Right cardiac atrium (tissue), 5 donors: ENCODE data around the gene KRTAP10-12. TPM values are rescaled to one million over a fixed set of nuclear protein-coding genes. Genes with fewer than 3 reads are reported as not detected.
A peak's percentile ranks its signal among the peaks of the same experiment; 100 is the strongest.

Experiments used
- ATAC-seq, 2 donors: fragments of 200-7000 bp; cut with Tn5 transposase; one replicate each; pipeline versions ENCODE4 v1.8.0 to v1.9.1; 2020; ENCODE audit warnings: moderate library complexity in 2 of 2, mild to moderate bottlenecking in 1 of 2
- DNase-seq, 3 donors: peaks; one replicate each; pipeline ENCODE4 v3.0.0-alpha.2; 2020
- H3K27ac ChIP-seq: one replicate; pipeline ENCODE4 v1.5.1; 2013; ENCODE audit warnings: mild to moderate bottlenecking, low read length, control low read depth, moderate library complexity
- H3K27me3 ChIP-seq: one replicate; pipeline ENCODE4 v1.6.1; 2013; ENCODE audit not compliant: control insufficient read depth, insufficient read depth
- H3K4me1 ChIP-seq: one replicate; pipeline ENCODE4 v1.6.1; 2013; ENCODE audit warnings: low read length; ENCODE audit not compliant: control insufficient read depth, insufficient read depth
- H3K4me3 ChIP-seq: one replicate; pipeline ENCODE4 v1.5.1; 2013; ENCODE audit warnings: low read length, control low read depth
- H3K9me3 ChIP-seq: one replicate; pipeline ENCODE4 v1.6.1; 2013; ENCODE audit warnings: low read length; ENCODE audit not compliant: control insufficient read depth
- WGBS: extraction: QIAGEN DNeasy Blood & Tissue Kit; methylation state at CpG from one replicate; pipeline ENCODE4 v1.1.7; 2013; 5-methylcytosine and 5-hydroxymethylcytosine counted together
- intact Hi-C, 4 donors: fragments of 100-400 bp; cut with DNase I; formaldehyde crosslinking; loops; one replicate each; pipeline versions ENCODE4 v1.11.0 to v1.14.0; 2022 to 2023
- polyA plus RNA-seq: library from polyadenylated mRNA; stranded (reverse); fragments of 200-250 nt; gene quantifications from one replicate; pipeline ENCODE4 v1.2.3, GENCODE V29; 2013
- total RNA-seq, 4 donors: library from RNA; stranded (reverse); fragmentation: NEBNext Ultra II Directional; extraction: Animal tissue kit (Norgen Biotek cat#: 25700); gene quantifications; one replicate each; pipeline ENCODE4 v1.2.1, GENCODE V29; 2021
- donor health status: healthy with polysubstance abuse.
- donor health status: DM: no; HTN: yes; CAD: no.
- donor health status: DM: no; HTN: no; CAD: no.
- donor health status: DM: no; HTN: yes; CAD: no; lungs with severe emphysema.
- donor health status: DM: yes; HTN: yes; CAD: no.

The KRTAP10-12 gene
- total and polyA plus RNA-seq, 5 donors: not detected

DNA sequence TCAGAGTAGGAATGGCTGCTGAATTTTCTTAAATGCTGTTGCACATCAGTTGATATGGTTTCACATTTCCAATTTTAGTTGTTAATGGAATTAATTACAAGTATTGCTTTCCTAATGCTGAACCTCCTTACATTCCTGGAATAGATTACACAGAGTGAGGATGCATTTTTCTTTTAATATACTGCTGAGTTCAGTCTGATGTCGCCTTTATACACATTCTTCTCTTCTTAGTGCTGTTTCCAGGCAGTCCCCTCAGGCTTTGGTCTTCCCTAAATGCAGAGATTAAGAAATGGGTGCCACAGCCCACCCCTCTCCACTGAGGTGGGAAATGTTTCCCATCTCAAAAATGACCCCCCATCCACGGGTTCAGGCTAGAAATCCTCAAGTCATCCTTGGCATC, 21.1 kb downstream of the KRTAP10-12 start:
- no peaks in the 10 kb centered on the region for H3K4me1 ChIP-seq
- no peak overlapping the region for H3K27ac ChIP-seq
- H3K27me3 ChIP-seq: no peaks in the 10 kb centered on the region
- ATAC-seq (no peak), DNase-seq (no peak)
- no peaks in the 10 kb centered on the region for H3K9me3 ChIP-seq
- intact Hi-C loops: no loop called here
- WGBS: 49% methylated on average over 2 of the region's 2 CpGs
- H3K4me3 ChIP-seq: no peak overlapping the region

DNA sequence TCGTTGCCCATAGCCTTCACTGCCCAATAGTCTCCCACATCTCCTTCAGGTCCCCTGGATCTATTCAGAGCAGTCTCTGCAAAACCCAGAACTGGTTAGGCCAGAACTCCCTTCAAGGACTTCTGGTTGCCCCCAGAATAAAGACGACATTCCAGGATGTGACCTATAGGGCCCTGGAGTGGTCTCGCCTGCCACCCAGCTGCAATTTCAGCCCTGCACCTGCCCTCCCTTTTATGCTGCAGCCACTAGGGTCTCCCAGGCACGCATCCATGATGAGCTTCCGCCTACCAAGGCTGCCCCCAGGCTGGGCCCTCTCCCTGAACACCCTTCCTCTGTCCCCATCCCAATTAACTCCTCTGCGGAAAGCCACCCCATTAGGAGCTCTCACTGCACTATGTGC, 21.6 kb downstream of the KRTAP10-12 start:
- Histone ChIP-seq H3K27me3 (no peaks in the 10 kb centered on the region), H3K9me3 (no peaks in the 10 kb centered on the region), H3K4me1 (no peaks in the 10 kb centered on the region), H3K27ac (no peak overlapping the region), H3K4me3 (no peak overlapping the region)
- ATAC-seq (no peak), DNase-seq (no peak)
- 56% methylated on average over 6 of the region's 6 CpGs for WGBS
- intact Hi-C loops: no loop called here

GRCh38 chr21:44720170-44720569, 23.2 kb downstream of the KRTAP10-12 start:
- Histone ChIP-seq H3K4me3 (no peak overlapping the region), H3K27me3 (no peaks in the 10 kb centered on the region), H3K4me1 (no peaks in the 10 kb centered on the region), H3K9me3 (no peaks in the 10 kb centered on the region), H3K27ac (no peak overlapping the region)
- 54% methylated on average over 2 of the region's 2 CpGs for WGBS
- DNase-seq (no peak), ATAC-seq (peak in 1 of 2 donors; percentile 55)
- intact Hi-C loops: no loop called here

DNA sequence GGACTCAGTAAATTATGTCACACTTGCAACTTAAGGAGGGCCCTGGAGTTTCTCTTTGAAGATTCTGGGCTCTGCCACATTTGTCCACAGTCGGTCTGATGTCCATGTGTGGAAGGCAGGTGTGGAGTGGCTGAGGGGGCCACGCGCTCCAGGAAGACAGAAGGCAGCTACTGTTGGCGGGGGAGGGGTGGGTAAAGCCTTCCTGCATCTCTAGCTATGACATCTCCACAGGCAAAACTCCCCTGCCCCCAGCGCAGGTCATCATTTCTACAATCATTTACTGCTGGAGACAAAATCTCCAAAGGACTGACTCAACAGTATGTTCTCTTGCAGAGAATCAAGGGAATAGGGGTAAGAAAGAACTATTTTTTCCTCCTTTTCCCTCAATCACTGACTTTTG, 25.8 kb downstream of the KRTAP10-12 start:
- intact Hi-C loops: no loop called here
- H3K9me3 ChIP-seq: no peaks in the 10 kb centered on the region
- ATAC-seq: no peak
- no peak overlapping the region for H3K4me3 ChIP-seq
- 47% methylated on average over 5 of the region's 5 CpGs for WGBS
- no peaks in the 10 kb centered on the region for H3K4me1 ChIP-seq
- peak in 1 of 3 donors; percentile 34 for DNase-seq
- H3K27ac ChIP-seq: no peak overlapping the region
- H3K27me3 ChIP-seq: no peaks in the 10 kb centered on the region

GRCh38 chr21:44723177-44724131, 26.5 kb downstream of the KRTAP10-12 start:
- 20% methylated on average over 61 of the region's 61 CpGs for WGBS
- DNase-seq (peak in 1 of 3 donors; percentile 43), ATAC-seq (peak in 1 of 2 donors; percentile 45)
- H3K27me3 ChIP-seq: no peaks in the 10 kb centered on the region
- H3K9me3 ChIP-seq: no peaks in the 10 kb centered on the region
- H3K27ac ChIP-seq: no peak overlapping the region
- no peak overlapping the region for H3K4me3 ChIP-seq
- intact Hi-C loops: no loop called here
- no peaks in the 10 kb centered on the region for H3K4me1 ChIP-seq

DNA sequence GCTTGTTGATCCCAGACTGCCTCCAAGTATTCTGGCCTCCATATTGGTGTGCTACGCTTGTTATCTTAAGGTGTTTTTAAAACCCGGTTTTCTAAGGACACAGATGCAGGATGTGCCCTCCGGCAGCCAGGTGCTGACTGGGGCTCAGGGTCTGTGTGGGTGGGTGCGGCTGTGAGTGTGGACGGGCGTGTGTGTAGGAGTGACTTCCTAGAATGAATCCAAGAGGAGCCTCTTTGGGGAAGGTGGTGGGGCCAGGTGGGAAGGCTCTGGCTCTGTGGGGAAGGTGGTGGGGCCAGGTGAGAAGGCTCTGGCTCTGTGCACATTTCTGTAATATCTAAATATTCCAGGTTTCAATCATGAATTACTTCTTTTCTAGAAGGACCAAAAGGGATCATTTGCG, 27.2 kb downstream of the KRTAP10-12 start:
- no peak for DNase-seq
- Histone ChIP-seq H3K27me3 (no peaks in the 10 kb centered on the region), H3K27ac (no peak overlapping the region), H3K4me1 (no peaks in the 10 kb centered on the region), H3K4me3 (no peak overlapping the region), H3K9me3 (no peaks in the 10 kb centered on the region)
- WGBS: 80% methylated on average over 7 of the region's 7 CpGs
- intact Hi-C loops: no loop called here
- ATAC-seq: no peak

DNA sequence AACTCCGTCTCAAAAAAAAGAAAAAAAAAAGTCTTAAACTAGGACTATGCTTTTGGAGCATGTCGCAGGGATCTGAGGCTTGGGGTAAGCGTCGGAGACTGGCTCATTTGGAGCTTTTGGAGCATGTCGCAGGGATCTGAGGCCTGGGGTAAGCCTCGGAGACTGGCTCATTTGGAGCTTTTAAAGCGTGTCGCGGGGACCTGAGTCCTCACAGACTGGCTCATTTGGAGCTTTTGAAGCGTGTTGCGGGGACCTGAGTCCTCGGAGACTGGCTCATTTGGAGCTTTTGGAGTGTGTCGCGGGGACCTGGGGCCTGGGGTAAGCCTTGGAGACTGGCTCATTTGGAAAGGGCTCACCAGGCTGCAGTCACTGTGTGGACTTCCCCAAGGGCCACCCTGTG, 28.0 kb downstream of the KRTAP10-12 start:
- ATAC-seq (no peak), DNase-seq (no peak)
- no peaks in the 10 kb centered on the region for H3K4me1 ChIP-seq
- 93% methylated on average over 14 of the region's 14 CpGs for WGBS
- H3K4me3 ChIP-seq: no peak overlapping the region
- H3K9me3 ChIP-seq: no peaks in the 10 kb centered on the region
- no peak overlapping the region for H3K27ac ChIP-seq
- intact Hi-C loops: no loop called here
- no peaks in the 10 kb centered on the region for H3K27me3 ChIP-seq

GRCh38 chr21:44726826-44727225, 29.9 kb downstream of the KRTAP10-12 start:
- DNase-seq (peak in 1 of 3 donors; percentile 35), ATAC-seq (no peak)
- 74% methylated on average over 6 of the region's 6 CpGs for WGBS
- intact Hi-C loops: no loop called here
- no peaks in the 10 kb centered on the region for H3K27me3 ChIP-seq
- H3K4me3 ChIP-seq: no peak overlapping the region
- no peaks in the 10 kb centered on the region for H3K4me1 ChIP-seq
- no peaks in the 10 kb centered on the region for H3K9me3 ChIP-seq
- H3K27ac ChIP-seq: no peak overlapping the region

GRCh38 chr21:44727321-44727720, 30.3 kb downstream of the KRTAP10-12 start:
- Histone ChIP-seq H3K27me3 (no peaks in the 10 kb centered on the region), H3K4me1 (no peaks in the 10 kb centered on the region), H3K27ac (no peak overlapping the region), H3K4me3 (no peak overlapping the region), H3K9me3 (no peaks in the 10 kb centered on the region)
- intact Hi-C loops: no loop called here
- DNase-seq: peak in 1 of 3 donors; percentile 23
- ATAC-seq: no peak
- 93% methylated on average over 8 of the region's 8 CpGs for WGBS

GRCh38 chr21:44727757-44728156, 30.8 kb downstream of the KRTAP10-12 start:
- Histone ChIP-seq H3K4me1 (no peaks in the 10 kb centered on the region), H3K9me3 (no peaks in the 10 kb centered on the region), H3K27ac (no peak overlapping the region), H3K27me3 (no peaks in the 10 kb centered on the region), H3K4me3 (no peak overlapping the region)
- ATAC-seq: no peak
- DNase-seq: peak in 1 of 3 donors; percentile 23
- WGBS: 75% methylated on average over 9 of the region's 9 CpGs
- intact Hi-C loops: no loop called here

- no peaks in the 10 kb centered on the region for H3K9me3 ChIP-seq
- H3K4me3 ChIP-seq: no peak overlapping the region
- 89% methylated on average over 14 of the region's 14 CpGs for WGBS
- DNase-seq: peak in 1 of 3 donors; percentile 11
- H3K4me1 ChIP-seq: no peaks in the 10 kb centered on the region
- H3K27ac ChIP-seq: no peak overlapping the region
- intact Hi-C loops: no loop called here
- no peak for ATAC-seq
- no peaks in the 10 kb centered on the region for H3K27me3 ChIP-seq
These were observed 31.7 kb downstream of the KRTAP10-12 start for GRCh38 chr21:44728716-44729115.
